Activated naive CD4-positive, alpha-beta T cell treated with anti-CD3 and anti-CD28 coated beads, Interleukin-2, amount 10 ng/mL, durations not matched to agents 7 days and 5 days (primary cell): Measurements from ENCODE around the gene MLKL.

ENCODE experiments used
- CTCF ChIA-PET: fragments of 350-600 bp; sonication (Branson Sonifier 250); formaldehyde crosslinking; loops from one replicate; lab custom pipeline; 2021; ENCODE audit warnings: antibody characterized with exemption; lab: Charles Lee
- DNase-seq: peaks from one replicate; pipeline ENCODE4 v3.0.0-alpha.2; 2020
- H3K27ac Mint-ChIP-seq: one replicate; pipeline ENCODE4 v1.8.0; 2021; ENCODE audit warnings: mild to moderate bottlenecking, moderate library complexity, mixed read lengths
- H3K27me3 Mint-ChIP-seq: one replicate; pipeline ENCODE4 v1.8.0; 2021; ENCODE audit warnings: mild to moderate bottlenecking, mixed read lengths
- H3K36me3 Mint-ChIP-seq: one replicate; pipeline ENCODE4 v1.8.0; 2021; ENCODE audit warnings: mixed read lengths
- H3K4me1 Mint-ChIP-seq: one replicate; pipeline ENCODE4 v1.8.0; 2021; ENCODE audit warnings: mixed read lengths
- H3K4me3 Mint-ChIP-seq: one replicate; pipeline ENCODE4 v1.8.0; 2021; ENCODE audit warnings: mild to moderate bottlenecking, moderate library complexity, mixed read lengths
- H3K9me3 Mint-ChIP-seq: one replicate; pipeline ENCODE4 v1.8.0; 2021; ENCODE audit warnings: mixed read lengths

MLKL gene

DNA sequence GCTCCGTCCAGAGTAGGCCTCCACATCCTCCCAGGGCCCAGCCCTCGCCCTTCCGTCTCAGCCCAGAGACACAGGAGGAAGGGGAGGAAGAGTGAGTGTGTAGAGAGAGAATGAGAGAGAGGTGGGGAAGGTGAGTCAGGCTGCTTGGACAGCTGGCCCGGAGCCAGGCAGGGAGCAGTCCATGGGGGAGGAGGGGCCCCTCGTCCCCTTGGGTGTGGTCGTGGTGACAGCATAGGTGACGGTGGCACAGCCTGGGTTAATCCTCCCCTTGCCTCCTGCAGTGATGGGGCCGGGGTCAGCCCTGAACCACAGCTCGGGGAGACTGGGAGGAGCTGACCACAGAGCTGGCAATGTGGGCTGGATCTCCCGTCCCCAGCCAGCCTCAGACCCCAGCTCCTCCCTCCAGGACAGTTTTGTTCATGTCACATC is 37.5 kb upstream of the MLKL start:
- CTCF ChIA-PET = no interaction called here
- DNase-seq = no peak
- Mint-ChIP-seq H3K4me1 (no peaks in the 10 kb centered on the region), H3K9me3 (no peaks in the 10 kb centered on the region), H3K36me3 (no peaks in the 10 kb centered on the region), H3K4me3 (no peak overlapping the region), H3K27ac (peak overlapping the region; percentile 3), H3K27me3 (peaks cover 27% of the 10 kb centered on the region)

DNA sequence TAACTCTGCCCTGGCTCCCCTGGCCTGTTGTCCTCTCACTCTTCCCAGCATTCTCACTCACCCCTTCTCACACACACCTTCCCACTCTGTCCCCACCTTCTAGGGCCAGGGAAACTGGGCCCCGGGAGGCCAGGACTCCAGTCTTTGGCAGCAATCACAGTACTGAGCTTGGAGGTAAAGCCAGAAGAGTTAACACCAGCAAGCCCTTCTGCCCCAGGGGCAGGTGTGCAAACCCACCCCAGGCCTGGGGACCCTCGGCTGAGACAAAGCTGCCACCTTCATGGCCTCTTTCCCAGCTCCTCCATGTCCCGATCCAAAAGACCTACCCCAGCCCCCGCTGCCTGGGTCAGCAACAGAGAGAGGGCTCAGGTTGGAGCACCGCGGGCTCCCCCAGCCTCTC is 36.9 kb upstream of the MLKL start:
- no peak for DNase-seq

DNA sequence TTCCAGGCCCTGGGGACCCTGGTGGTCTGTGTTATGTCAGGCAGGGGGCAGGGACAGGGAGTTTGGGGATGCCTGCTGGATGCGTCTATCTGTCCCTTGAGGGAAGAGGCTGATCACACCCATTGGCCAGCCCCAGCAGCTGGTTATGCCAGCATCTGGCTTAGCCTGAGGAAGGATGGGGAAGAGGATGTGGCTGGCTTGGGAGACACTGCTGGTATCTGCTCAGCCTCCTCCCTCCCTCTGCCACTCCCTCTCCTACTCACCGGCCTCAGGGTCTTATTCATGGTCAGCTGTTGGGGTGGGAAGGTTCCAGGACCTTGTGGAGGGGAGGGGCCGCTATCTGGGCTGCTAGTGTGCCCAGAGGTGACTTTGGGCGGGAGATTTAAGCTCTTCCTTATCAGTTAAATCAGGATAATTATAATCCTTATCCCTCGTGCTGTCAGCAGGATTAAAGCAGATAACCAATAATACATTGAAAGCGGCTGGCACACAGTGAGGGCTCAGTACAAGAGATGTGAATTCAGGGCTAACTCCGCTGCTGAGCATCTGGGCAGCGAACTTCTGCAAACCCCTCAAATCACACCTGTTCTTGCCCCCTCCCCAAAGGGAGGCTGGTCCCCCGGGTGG is 36.0 kb upstream of the MLKL start:
- H3K27me3 Mint-ChIP-seq = peaks cover 31% of the 10 kb centered on the region
- DNase-seq = no peak
- H3K9me3 Mint-ChIP-seq = no peaks in the 10 kb centered on the region
- no peak overlapping the region for H3K27ac Mint-ChIP-seq
- H3K4me1 Mint-ChIP-seq = no peaks in the 10 kb centered on the region
- H3K4me3 Mint-ChIP-seq = no peak overlapping the region
- no peaks in the 10 kb centered on the region for H3K36me3 Mint-ChIP-seq
- CTCF ChIA-PET = no interaction called here

More for the DNA sequence above, 36.9 kb upstream of the MLKL start:
- Mint-ChIP-seq H3K9me3 (no peaks in the 10 kb centered on the region), H3K27me3 (peaks cover 27% of the 10 kb centered on the region), H3K36me3 (no peaks in the 10 kb centered on the region), H3K4me1 (no peaks in the 10 kb centered on the region), H3K4me3 (no peak overlapping the region), H3K27ac (no peak overlapping the region)
- CTCF ChIA-PET = no interaction called here

DNA sequence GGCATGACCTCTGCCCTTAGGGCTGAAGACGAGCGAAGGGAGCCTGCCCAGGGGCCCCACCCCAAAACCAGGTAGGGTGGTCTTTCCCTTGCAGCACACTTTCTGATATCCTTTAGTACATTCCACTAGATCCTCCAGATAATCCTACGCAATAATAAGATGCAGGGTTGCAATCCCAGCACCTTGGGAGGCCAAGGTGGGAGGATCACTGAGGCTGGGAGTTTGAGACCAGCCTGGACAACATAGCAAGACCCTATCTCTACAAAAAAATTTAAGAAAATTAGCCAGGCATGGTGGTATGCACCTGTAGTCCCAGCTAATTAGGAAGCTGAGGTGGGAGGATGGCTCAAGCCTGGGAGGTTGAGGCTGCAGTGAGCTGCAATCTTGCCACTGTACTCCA is 34.9 kb upstream of the MLKL start:
- CTCF ChIA-PET = interaction anchor here (0.9 kb wide), 1 partner anchor 9 kb away, joined by 3 read pairs; no protein-coding TSS in a partner anchor

DNA sequence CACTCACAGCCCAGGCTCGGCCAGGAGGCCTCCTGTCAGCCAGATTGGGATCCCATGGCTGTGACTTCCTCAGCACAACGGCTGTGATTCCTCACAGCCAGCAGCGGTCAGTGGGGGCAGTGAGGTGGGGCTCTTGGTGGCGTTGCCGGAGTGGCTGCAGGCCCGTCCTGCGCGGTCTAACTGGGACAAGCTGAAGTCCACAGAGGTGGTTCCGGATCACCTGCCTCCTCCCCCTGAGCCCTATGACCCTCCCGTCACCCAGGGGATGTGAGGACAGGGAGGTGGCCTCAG is 34.4 kb upstream of the MLKL start:
- H3K9me3 Mint-ChIP-seq = no peaks in the 10 kb centered on the region
- H3K27me3 Mint-ChIP-seq = peaks cover 31% of the 10 kb centered on the region
- no peak for DNase-seq
- no peaks in the 10 kb centered on the region for H3K36me3 Mint-ChIP-seq
- no peak overlapping the region for H3K4me3 Mint-ChIP-seq
- H3K27ac Mint-ChIP-seq = no peak overlapping the region
- peaks cover 5% of the 10 kb centered on the region for H3K4me1 Mint-ChIP-seq
- CTCF ChIA-PET = no interaction called here

More for the DNA sequence above, 34.9 kb upstream of the MLKL start:
- Mint-ChIP-seq H3K4me1 (peaks cover under 1% of the 10 kb centered on the region), H3K4me3 (no peak overlapping the region), H3K9me3 (no peaks in the 10 kb centered on the region), H3K27ac (no peak overlapping the region), H3K27me3 (peaks cover 31% of the 10 kb centered on the region), H3K36me3 (no peaks in the 10 kb centered on the region)
- DNase-seq = no peak

DNA sequence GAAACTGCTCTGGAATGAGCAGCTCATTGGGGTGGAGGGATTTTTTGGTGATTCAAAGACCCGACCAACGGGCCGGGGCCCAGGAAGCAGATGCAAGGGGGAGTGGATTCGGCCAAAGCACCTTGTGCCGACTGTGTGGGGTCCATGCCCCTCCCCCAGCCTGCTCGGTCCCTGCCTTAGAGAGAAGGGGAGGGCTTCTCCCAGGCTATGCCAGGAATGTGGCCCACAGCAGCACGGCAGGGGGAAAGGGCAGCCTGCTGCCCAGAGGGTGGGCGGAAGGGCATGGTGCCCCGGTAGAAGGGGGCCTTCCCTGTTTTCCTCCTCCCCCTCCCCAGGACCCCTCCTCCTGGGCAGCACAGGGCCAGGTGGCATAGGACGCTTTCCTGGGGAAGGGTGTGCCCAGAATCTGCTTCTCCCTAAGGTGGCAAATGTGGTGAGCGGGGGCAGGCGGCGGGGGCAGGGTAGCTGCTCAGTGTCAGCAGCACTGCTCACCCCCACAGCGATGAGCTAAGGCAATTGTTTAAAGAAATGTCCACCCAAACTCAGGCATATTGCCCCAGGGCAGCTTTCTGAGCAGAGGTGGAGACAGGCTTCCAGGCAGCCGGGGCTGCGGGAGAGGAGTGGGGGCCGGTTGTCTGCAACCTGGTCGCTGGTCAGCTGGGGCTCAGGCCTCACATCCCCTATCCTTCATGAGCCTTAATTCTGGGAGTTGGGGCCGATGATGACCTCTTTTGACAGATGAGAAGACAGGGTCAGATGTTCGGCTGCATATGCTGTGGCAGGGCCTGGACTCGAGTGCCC is 33.9 kb upstream of the MLKL start:
- Mint-ChIP-seq H3K9me3 (no peaks in the 10 kb centered on the region), H3K27ac (no peak overlapping the region), H3K4me1 (peaks cover 10% of the 10 kb centered on the region), H3K4me3 (no peak overlapping the region), H3K27me3 (peaks cover 27% of the 10 kb centered on the region), H3K36me3 (no peaks in the 10 kb centered on the region)
- CTCF ChIA-PET = no interaction called here
- no peak for DNase-seq

DNA sequence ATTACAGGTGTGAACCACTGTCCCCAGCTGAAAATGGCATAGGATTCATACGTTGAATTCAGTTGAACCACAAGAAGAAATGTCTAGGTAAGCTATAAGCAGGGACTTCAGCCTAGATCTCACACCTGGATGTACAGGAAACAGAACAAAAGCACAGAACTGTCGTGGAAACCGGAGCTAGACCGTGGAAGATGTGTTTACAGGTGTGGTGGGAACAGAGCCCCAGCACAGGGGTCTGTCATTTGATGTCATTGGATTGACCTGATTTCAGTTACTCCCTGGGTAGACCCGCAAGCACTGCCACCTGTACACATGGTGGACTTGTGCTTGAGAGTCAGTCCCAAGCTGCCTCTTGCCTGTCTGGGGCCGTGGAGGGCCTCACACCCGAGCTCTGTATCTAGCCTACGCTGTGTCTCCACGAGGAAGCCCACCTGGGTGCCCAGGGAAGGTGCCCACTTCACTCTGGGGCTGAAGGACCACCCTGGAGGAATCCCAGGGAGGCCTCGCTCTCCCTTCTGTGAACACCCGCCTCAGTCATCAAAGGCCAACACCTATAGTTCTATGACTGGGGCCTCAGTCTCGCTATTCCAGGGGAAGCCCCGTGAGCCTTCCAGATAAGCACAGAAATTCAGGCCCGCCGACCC is 32.2 kb upstream of the MLKL start:
- Mint-ChIP-seq H3K27me3 (peaks cover 17% of the 10 kb centered on the region), H3K9me3 (no peaks in the 10 kb centered on the region), H3K36me3 (no peaks in the 10 kb centered on the region), H3K4me3 (no peak overlapping the region), H3K27ac (no peak overlapping the region), H3K4me1 (peaks cover 14% of the 10 kb centered on the region)
- CTCF ChIA-PET = interaction anchor here (1.6 kb wide), 1 partner anchor 80 kb away, joined by 5 read pairs; no protein-coding TSS in a partner anchor
- DNase-seq = no peak

DNA sequence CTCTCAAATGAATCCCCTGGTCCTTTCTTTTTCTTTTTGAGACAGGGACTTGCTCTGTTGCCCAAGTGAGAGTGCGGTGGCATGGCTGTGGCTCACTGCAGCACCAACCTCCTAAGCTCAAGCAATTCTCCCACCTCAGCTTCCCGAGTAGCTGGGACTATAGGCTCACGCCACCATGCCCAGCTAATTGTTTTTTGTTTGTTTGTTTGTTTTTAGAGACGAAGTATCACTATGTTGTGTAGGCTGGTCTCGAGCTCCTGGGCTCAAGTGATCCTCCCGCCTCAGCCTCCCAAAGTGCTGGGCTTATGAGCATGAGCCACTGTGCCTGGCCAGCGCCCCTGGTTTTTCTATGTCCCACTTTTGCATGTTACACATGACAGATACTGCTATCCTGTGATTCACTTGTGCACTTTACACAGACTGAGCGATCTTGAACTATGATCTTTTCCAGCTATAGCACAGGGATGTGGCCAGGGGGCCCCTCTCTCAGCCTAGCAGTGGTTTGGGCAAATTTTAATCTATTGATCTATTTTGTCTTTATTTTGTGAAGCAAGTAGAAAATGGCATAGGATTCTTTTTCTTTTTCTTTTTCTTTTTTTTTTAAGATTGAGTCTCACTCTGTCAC is 31.3 kb upstream of the MLKL start:
- Mint-ChIP-seq H3K27ac (no peak overlapping the region), H3K4me1 (peaks cover 14% of the 10 kb centered on the region), H3K4me3 (no peak overlapping the region), H3K36me3 (no peaks in the 10 kb centered on the region), H3K9me3 (peaks cover 4% of the 10 kb centered on the region), H3K27me3 (peaks cover 16% of the 10 kb centered on the region)
- DNase-seq = no peak
- CTCF ChIA-PET = interaction anchor here (1.6 kb wide), 1 partner anchor 81 kb away, joined by 5 read pairs; no protein-coding TSS in a partner anchor

DNA sequence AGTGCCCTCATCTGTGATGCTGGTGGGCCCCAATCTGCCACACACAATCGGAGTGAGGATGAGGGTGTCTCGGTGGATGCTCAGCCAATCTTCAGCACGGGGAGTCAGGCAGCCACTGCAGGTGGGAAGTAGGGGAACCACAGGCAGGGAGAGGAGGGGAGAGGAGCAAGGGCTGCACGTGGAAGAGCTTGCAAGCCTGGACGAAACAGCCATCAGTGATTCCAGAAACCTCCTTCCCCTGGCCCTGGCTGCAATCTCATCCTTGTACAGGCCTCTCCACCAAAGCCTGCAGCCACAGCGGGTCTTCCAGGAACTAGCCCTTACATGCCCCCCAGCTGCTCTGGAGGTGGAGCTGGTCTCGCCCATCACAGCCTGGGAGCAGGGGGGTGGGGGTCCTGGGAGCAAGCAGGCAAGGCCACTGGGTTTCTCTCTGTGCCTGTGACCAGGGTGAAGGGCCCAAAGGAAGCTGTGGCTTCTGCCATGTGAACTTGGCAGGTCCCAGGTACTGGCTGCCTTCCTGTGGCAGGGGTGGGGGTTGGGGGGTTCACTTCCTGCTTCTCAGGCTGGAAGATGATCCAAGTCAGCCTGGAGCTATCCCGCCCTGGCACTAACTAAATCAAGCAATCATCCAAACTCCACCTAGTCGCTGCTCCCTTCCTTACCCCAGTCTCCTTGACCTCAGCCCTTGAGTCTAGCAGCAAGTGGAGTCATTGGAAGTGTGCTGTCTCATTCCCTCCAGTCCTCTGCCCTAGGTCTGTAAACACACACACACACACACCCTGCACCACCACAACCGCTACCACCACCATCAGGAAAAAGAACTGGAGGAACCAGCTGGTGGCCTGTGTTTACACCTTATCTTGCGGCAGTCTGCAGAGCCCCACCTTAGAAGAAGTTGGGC is 29.4 kb upstream of the MLKL start:
- Mint-ChIP-seq H3K27ac (no peak overlapping the region), H3K27me3 (peaks cover 14% of the 10 kb centered on the region), H3K36me3 (no peaks in the 10 kb centered on the region), H3K4me3 (no peak overlapping the region), H3K4me1 (peaks cover 14% of the 10 kb centered on the region), H3K9me3 (peaks cover 12% of the 10 kb centered on the region)
- no peak for DNase-seq
- CTCF ChIA-PET = no interaction called here

DNA sequence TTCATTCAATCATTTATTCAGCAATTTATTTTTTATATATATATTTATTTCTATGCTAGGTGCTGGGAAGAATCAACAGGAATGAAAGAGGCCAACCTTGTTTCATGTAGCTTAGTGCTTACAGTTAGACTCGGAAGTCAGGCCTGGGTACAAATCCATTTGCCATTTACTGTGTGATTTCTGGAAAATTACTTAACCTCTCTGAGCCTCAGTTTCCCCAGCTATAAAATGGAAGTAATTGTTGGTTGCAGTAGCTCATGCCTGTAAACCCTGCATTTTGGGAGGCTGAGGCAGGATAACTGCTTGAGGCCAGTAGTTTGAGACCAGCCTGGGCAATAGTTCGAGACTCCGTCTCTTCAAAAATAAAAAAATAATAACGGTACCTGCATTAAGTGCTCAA is 27.2 kb upstream of the MLKL start:
- H3K4me3 Mint-ChIP-seq = no peak overlapping the region
- H3K27ac Mint-ChIP-seq = no peak overlapping the region
- no peaks in the 10 kb centered on the region for H3K36me3 Mint-ChIP-seq
- peaks cover 12% of the 10 kb centered on the region for H3K9me3 Mint-ChIP-seq
- CTCF ChIA-PET = interaction anchor here (1.8 to 2.3 kb wide), 2 partner anchors 16 to 18 kb away, joined by 6 to 15 read pairs; no protein-coding TSS in a partner anchor
- H3K4me1 Mint-ChIP-seq = peaks cover 14% of the 10 kb centered on the region
- DNase-seq = no peak
- peaks cover 18% of the 10 kb centered on the region for H3K27me3 Mint-ChIP-seq

DNA sequence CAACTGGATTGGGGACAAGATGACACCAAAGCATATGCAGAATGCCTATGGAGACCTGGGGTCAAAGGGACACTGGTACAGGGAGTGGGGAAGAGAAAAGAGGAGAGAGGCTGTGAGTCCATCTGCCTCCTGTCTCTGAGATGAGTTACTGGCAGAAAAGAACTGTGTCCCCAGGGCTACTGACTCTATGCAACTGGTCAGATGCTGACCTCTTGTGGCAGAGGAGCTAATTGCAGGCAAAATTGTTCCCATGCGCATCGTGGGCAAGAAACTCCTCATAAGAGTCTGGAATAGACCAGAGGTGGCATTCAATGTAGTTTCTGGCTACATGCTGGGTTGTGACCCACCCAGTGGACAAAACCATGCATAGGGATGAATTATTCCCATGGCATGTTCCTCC is 26.1 kb upstream of the MLKL start:
- Mint-ChIP-seq H3K36me3 (no peaks in the 10 kb centered on the region), H3K27me3 (peaks cover 16% of the 10 kb centered on the region), H3K4me1 (peaks cover 14% of the 10 kb centered on the region), H3K9me3 (peaks cover 12% of the 10 kb centered on the region), H3K27ac (no peak overlapping the region), H3K4me3 (no peak overlapping the region)
- CTCF ChIA-PET = interaction anchor here (1.0 to 2.3 kb wide), 6 partner anchors 8 to 17 kb away, joined by 3 to 15 read pairs (median 3); no protein-coding TSS in a partner anchor
- DNase-seq = peak; percentile 54

DNA sequence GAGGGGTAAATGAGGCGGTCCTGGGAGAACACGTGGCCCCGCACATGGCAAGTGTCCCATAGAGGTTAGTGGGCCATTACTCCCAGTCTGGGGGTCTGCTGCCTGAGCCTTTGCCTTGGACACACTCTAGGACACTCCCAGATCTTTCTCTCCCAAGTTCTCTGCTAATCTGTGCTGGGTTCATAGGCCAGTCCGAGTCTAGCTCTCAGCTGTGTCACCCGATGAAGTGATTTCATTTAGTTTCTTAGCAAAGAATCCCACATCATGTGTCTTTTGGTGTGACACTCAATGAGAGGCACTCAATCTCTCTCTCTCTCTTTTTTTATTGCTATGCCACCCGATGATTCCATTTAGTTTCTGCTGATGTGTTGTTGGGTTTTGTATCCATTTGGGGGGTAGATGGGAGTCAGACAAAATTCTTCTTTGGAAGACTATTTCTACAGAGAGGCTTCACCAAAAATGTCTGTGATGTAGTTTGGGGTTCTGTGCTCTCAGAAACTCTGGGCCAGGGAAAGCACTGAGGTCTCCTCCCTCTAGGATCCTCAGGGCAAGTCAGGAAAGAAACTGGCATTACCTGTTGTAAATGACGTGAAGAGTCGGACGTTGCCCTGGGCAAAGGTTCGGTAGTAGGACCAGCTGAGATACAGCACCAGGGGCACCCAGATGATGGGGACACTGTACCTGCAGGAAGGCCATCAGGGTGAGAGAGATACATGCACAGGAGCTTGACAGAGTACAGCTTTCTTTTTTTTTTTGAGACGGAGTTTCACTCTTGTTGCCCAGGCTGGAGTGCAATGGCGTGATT is 25.2 kb upstream of the MLKL start:
- Mint-ChIP-seq H3K27ac (no peak overlapping the region), H3K4me3 (no peak overlapping the region), H3K36me3 (no peaks in the 10 kb centered on the region), H3K27me3 (peaks cover 20% of the 10 kb centered on the region), H3K4me1 (peaks cover 14% of the 10 kb centered on the region), H3K9me3 (peaks cover 12% of the 10 kb centered on the region)
- CTCF ChIA-PET = interaction anchor here (1.2 to 2.3 kb wide), 5 partner anchors 8 to 16 kb away, joined by 3 to 15 read pairs (median 3); no protein-coding TSS in a partner anchor
- no peak for DNase-seq
